ENCODE data around the gene GSTM3.
"Not testable (repeated sequence)": the region's sequence is repeated elsewhere in the genome, so short reads cannot be mapped to it uniquely, and the experiment has no call there.

The GSTM3 gene

DNA sequence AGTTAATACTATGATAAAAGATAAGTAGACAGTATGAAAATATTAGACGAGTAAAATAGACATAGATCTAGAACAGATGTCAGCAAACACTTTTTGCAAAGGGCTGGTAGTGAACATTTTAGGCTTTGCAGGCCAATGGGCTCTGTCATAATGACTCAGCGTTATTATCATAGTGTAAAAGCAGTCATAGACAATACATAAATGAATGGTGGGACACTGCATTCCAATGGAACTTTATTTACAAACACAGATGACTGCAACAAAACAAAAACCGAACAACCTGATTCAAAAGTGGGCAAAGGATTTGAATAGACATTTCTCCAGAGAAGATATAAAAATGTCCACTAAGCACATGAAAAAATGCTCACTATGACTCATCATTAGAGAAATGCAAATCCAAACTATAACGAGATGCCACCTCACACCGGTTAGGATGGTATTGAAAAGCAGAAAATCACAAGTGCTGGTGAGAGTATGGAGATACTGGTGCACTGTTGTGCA, 21.5 kb downstream of the GSTM3 start:
- no peak for DNase-seq (ENCODE audit: low read depth, low spot score)
- no peaks in the 10 kb centered on the region for H3K36me3 ChIP-seq (ENCODE audit: insufficient read depth, low read length)
- H3K4me3 ChIP-seq, result no peak overlapping the region
- TF ChIP-seq EZH2 (IDR thresholded peaks at IDR 0.05) (no peak), FOXP2 (optimal IDR thresholded peaks at IDR 0.05; ENCODE audit: control extremely low read depth, extremely low read length, insufficient read depth) (no peak), POLR2AphosphoS5 (IDR thresholded peaks at IDR 0.05; ENCODE audit: borderline replicate concordance, low read depth, low read length) (no peak)
- no peaks in the 10 kb centered on the region for H3K9me3 ChIP-seq (ENCODE audit: low read depth, low read length)
- no peak overlapping the region for H3K9ac ChIP-seq (ENCODE audit: insufficient read length)
- H3K27ac ChIP-seq, result peak overlapping the region; percentile 63; the same call in 1 of the 2 replicates

DNA sequence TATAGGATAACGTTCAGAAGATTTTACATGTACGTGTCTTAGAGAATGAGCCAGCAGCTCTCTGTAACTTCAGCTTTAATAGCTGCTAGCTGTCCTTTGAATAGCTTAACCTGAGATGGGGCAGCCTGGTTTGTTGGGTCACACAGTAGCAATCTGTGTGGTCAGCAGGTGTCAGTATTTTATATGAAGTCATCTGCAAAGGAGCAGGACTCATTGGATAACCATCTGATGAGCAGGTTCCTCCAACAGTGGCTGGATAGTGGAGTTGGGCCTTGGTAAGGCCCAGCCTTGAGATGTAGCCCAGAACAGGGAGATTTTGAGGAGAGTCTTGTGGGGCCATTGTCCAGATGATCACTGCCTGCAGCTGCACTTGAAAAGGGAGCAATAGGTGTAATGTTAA, 22.3 kb downstream of the GSTM3 start:
- Histone ChIP-seq H3K9ac (ENCODE audit: insufficient read length) (no peak overlapping the region), H3K4me3 (no peak overlapping the region), H3K27ac (no peak overlapping the region), H3K36me3 (ENCODE audit: insufficient read depth, low read length) (no peaks in the 10 kb centered on the region), H3K9me3 (ENCODE audit: low read depth, low read length) (no peaks in the 10 kb centered on the region)
- DNase-seq (ENCODE audit: low read depth, low spot score), result no peak
- TF ChIP-seq FOXP2 (optimal IDR thresholded peaks at IDR 0.05; ENCODE audit: control extremely low read depth, extremely low read length, insufficient read depth), result no peak
- TF ChIP-seq EZH2 (IDR thresholded peaks at IDR 0.05), result no peak
- no peak for TF ChIP-seq POLR2AphosphoS5 (IDR thresholded peaks at IDR 0.05; ENCODE audit: borderline replicate concordance, low read depth, low read length)

DNA sequence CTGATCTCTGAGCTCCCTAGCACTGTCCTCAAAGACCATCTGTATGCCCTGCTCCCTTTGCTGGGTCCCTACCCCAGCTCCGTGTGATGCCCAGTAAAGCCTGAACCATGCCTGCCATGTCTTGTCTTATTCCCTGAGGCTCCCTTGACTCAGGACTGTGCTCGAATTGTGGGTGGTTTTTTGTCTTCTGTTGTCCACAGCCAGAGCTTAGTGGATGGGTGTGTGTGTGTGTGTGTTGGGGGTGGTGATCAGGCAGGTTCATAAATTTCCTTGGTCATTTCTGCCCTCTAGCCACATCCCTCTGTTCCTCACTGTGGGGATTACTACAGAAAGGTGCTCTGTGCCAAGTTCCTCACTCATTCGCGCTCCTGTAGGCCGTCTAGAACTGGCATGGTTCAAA, 23.1 kb downstream of the GSTM3 start:
- Histone ChIP-seq H3K27ac (no peak overlapping the region), H3K36me3 (ENCODE audit: insufficient read depth, low read length) (no peaks in the 10 kb centered on the region), H3K9ac (ENCODE audit: insufficient read length) (no peak overlapping the region), H3K4me3 (no peak overlapping the region), H3K9me3 (ENCODE audit: low read depth, low read length) (no peaks in the 10 kb centered on the region)
- DNase-seq (ENCODE audit: low read depth, low spot score), result no peak
- TF ChIP-seq EZH2 (IDR thresholded peaks at IDR 0.05) (no peak), POLR2AphosphoS5 (IDR thresholded peaks at IDR 0.05; ENCODE audit: borderline replicate concordance, low read depth, low read length) (no peak), FOXP2 (optimal IDR thresholded peaks at IDR 0.05; ENCODE audit: control extremely low read depth, extremely low read length, insufficient read depth) (no peak)

DNA sequence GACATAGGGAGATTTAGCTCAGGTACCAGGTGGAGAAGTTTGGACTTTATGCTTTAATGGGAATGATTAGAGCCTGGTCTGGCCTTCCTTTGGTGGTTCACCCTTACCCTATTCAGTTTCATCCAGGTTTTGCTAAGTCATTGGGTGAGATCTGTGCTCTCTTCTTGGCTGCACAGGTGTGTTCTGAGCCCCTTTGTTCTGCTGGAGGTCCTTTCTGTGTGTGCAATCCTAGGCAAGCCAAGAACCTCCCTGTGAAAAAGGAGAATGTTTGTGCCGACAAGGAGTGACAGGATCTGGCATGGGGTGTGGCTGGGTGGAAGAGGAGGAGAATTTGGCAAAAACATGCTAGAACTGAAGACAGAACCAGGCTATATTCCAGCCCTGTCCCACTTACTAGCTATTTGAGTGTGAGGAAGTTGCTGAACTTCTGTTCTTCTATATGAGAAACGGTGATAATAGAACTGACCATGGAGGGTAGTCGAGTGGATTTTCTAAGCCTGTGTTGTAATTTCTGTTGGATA, 24.2 kb downstream of the GSTM3 start:
- H3K9me3 ChIP-seq (ENCODE audit: low read depth, low read length), result no peaks in the 10 kb centered on the region
- no peak overlapping the region for H3K4me3 ChIP-seq
- no peak for DNase-seq (ENCODE audit: low read depth, low spot score)
- no peak overlapping the region for H3K9ac ChIP-seq (ENCODE audit: insufficient read length)
- H3K27ac ChIP-seq, result no peak overlapping the region
- TF ChIP-seq POLR2AphosphoS5 (IDR thresholded peaks at IDR 0.05; ENCODE audit: borderline replicate concordance, low read depth, low read length), result no peak
- TF ChIP-seq EZH2 (IDR thresholded peaks at IDR 0.05), result no peak
- no peaks in the 10 kb centered on the region for H3K36me3 ChIP-seq (ENCODE audit: insufficient read depth, low read length)

DNA sequence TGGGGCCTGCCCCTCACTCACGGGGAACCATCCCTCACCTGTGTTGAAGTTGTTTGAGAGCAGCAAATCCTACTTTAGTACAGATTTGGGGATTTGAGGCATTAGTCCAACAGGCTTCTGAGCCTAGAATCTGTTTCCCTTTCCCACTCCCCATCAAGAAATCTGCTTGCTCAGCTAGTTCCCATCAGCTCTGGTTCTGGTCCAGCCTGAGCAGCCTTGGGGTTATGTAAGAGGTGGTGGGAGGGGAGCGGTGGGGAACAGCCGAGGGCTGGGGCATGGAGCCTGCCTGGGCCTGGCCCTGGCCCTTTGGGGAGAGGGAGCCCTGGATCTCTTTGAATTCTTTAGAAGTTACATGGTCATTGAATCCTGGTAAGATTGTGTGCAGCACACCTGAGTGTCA, 24.7 kb downstream of the GSTM3 start:
- Histone ChIP-seq H3K36me3 (ENCODE audit: insufficient read depth, low read length) (no peaks in the 10 kb centered on the region), H3K9ac (ENCODE audit: insufficient read length) (no peak overlapping the region), H3K27ac (no peak overlapping the region), H3K4me3 (no peak overlapping the region), H3K9me3 (ENCODE audit: low read depth, low read length) (no peaks in the 10 kb centered on the region)
- no peak for DNase-seq (ENCODE audit: low read depth, low spot score)
- TF ChIP-seq EZH2 (IDR thresholded peaks at IDR 0.05) (no peak), FOXP2 (optimal IDR thresholded peaks at IDR 0.05; ENCODE audit: control extremely low read depth, extremely low read length, insufficient read depth) (no peak), POLR2AphosphoS5 (IDR thresholded peaks at IDR 0.05; ENCODE audit: borderline replicate concordance, low read depth, low read length) (no peak)

DNA sequence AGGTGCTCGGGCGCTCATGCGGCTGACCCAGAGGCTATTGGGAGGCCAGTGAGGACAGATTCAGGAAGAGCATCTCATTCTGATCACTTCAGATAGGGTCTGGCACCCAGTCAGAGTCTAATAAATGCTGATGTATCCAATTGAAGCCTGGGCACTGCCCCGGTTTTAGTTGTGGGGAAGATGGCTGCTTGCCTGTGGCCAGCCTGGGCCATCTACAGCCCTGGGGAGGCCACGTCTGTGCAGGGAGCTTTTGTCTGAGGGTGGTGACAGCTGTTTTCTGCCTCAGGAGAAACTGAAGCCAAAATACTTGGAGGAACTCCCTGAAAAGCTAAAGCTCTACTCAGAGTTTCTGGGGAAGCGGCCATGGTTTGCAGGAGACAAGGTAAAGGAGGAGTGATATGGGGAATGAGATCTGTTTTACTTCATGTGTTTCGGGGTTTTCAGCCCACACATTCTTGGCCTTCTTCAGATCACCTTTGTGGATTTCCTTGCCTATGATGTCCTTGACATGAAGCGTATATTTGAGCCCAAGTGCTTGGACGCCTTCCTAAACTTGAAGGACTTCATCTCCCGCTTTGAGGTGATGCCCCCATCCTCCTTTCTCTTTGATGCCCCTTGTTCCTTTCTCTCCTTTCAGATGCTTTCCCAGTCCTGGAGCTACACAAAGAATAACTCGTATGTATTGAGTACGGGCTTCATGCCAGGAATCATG, 26.0 kb downstream of the GSTM3 start:
- no peak for DNase-seq (ENCODE audit: low read depth, low spot score)
- no peaks in the 10 kb centered on the region for H3K36me3 ChIP-seq (ENCODE audit: insufficient read depth, low read length)
- TF ChIP-seq FOXP2 (optimal IDR thresholded peaks at IDR 0.05; ENCODE audit: control extremely low read depth, extremely low read length, insufficient read depth) (no peak), EZH2 (IDR thresholded peaks at IDR 0.05) (no peak), POLR2AphosphoS5 (IDR thresholded peaks at IDR 0.05; ENCODE audit: borderline replicate concordance, low read depth, low read length) (no peak)
- no peak overlapping the region for H3K4me3 ChIP-seq
- H3K27ac ChIP-seq, result no peak overlapping the region
- no peak overlapping the region for H3K9ac ChIP-seq (ENCODE audit: insufficient read length)
- no peaks in the 10 kb centered on the region for H3K9me3 ChIP-seq (ENCODE audit: low read depth, low read length)

DNA sequence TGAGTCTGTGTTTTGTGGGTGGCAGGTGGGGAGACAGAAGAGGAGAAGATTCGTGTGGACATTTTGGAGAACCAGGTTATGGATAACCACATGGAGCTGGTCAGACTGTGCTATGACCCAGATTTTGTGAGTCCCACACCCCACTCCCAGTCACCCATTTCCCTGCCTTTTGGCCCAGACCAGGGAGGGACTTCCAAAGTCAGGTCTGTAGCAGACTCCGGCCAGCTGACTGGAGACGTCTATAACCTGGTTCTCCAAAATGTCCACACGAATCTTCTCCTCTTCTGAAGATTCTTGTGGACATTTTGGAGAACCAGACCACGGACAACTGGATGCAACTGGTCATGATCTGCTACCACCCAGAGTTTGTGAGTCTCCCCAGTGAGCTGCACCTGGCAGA, 27.2 kb downstream of the GSTM3 start:
- Histone ChIP-seq H3K4me3 (no peak overlapping the region), H3K27ac (no peak overlapping the region), H3K9ac (ENCODE audit: insufficient read length) (no peak overlapping the region), H3K9me3 (ENCODE audit: low read depth, low read length) (no peaks in the 10 kb centered on the region), H3K36me3 (ENCODE audit: insufficient read depth, low read length) (no peaks in the 10 kb centered on the region)
- no peak for TF ChIP-seq EZH2 (IDR thresholded peaks at IDR 0.05)
- no peak for TF ChIP-seq POLR2AphosphoS5 (IDR thresholded peaks at IDR 0.05; ENCODE audit: borderline replicate concordance, low read depth, low read length)
- no peak for TF ChIP-seq FOXP2 (optimal IDR thresholded peaks at IDR 0.05; ENCODE audit: control extremely low read depth, extremely low read length, insufficient read depth)
- DNase-seq (ENCODE audit: low read depth, low spot score), result no peak

DNA sequence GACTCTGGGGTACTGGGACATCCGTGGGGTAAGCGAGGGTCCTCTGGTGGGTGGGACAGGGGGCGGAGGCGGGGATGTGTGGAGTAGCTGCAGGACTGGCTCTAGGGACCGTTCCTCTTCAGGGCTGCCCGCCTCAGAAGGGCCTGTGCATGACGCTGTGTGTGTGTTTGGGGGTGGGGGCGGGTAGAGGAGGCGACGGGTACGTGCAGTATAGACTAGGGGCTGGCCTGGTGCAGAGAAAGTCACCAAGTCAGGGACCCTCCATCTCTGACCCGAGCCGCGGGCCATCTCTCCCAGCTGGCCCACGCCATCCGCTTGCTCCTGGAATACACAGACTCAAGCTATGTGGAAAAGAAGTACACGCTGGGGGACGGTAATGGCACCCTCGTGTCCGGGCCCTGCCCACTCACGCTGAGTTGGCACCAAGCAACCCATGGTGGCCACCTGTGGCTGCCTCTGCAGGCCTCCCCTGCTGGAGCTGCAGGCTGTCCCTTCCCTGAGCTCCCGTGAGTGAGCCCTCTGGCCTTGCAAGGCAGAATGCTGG, 28.4 kb downstream of the GSTM3 start:
- Histone ChIP-seq H3K27ac (no peak overlapping the region), H3K4me3 (no peak overlapping the region), H3K9ac (ENCODE audit: insufficient read length) (no peak overlapping the region), H3K9me3 (ENCODE audit: low read depth, low read length) (no peaks in the 10 kb centered on the region), H3K36me3 (ENCODE audit: insufficient read depth, low read length) (no peaks in the 10 kb centered on the region)
- TF ChIP-seq FOXP2 (optimal IDR thresholded peaks at IDR 0.05; ENCODE audit: control extremely low read depth, extremely low read length, insufficient read depth) (no peak), POLR2AphosphoS5 (IDR thresholded peaks at IDR 0.05; ENCODE audit: borderline replicate concordance, low read depth, low read length) (no peak), EZH2 (IDR thresholded peaks at IDR 0.05) (no peak)
- DNase-seq (ENCODE audit: low read depth, low spot score), result no peak

DNA sequence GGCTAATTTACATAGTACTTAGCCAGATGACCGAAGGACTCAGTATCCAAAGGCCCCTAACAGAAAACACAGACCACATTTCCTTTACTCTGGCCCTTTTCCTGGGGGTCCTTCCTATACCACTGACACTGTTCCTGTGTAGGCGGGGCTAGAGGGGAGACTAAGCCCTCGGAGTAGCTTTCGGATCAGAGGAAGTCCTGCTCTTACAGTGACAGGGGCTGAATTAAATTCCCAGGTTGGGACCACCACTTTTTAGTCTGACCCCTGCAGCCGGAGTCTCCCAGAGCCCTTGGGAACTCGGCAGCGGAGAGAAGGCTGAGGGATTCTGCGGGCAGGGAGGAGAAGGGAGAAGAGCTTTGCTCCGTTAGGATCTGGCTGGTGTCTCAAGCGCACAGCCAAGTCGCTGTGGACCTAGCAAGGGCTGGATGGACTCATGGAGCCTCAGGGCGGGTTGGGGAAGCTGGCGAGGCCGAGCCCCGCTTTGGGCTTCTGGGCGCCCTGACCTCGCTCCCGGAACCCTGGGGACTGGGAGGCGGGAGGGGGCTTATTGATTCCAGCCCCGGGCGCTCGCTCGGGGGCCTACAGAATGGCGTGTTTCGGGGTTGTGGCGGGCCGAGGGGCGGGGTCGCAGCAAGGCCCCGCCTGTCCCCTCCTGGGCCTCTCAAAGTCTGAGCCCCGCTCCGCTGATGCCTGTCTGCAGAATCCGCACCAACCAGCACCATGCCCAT, 29.1 kb downstream of the GSTM3 start, which contains the start of gene GSTM5:
Gene GSTM5, plus strand, starts transcription at position 659 of the 728 bp plus-strand sequence. Its CDS starts 62 bp downstream, at position 721.
- not testable (repeated sequence) for H3K36me3 ChIP-seq (ENCODE audit: insufficient read depth, low read length); H3K27ac ChIP-seq; H3K9me3 ChIP-seq (ENCODE audit: low read depth, low read length); H3K9ac ChIP-seq (ENCODE audit: insufficient read length); DNase-seq (ENCODE audit: low read depth, low spot score); H3K4me3 ChIP-seq

DNA sequence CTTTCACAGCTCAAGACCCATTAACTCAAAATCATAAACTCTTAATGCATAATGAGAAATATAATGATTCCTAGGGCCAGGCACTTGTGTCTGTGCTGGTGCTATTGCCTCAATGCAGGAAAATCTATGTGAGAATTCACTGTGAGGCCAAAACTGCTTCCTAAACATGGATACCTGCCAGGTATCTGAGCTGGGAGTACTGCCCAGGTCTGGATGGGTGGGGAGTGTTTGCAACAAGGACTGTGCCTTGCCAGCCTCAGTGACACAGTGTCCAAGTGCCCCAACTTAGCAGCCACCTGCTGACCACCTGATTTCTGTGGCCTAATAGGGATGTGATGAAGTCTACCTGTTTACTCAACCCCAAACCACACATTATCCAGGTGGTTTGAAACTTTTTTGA, 31.0 kb downstream of the GSTM3 start:
- H3K36me3 ChIP-seq (ENCODE audit: insufficient read depth, low read length); H3K4me3 ChIP-seq; H3K27ac ChIP-seq; H3K9ac ChIP-seq (ENCODE audit: insufficient read length); DNase-seq (ENCODE audit: low read depth, low spot score); H3K9me3 ChIP-seq (ENCODE audit: low read depth, low read length): not testable (repeated sequence)

DNA sequence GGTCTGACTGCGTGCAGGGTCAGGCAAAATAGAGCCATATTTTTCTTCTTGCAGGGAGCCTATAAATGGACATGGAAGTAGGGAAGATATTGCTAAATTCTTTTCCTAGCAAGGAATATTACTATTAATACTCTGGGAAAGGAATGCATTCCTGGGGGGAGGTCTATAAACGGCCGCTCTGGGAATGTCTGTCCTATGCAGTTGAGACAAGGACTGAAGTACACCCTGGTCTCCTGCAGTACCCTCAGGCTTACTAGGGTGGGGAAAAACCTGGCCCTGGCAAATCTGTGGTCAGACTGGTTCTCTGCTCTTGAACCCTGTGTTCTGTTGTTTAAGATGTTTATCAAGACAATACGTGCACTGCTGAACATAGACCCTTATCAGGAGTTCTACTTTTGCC, 31.9 kb downstream of the GSTM3 start:
- H3K4me3 ChIP-seq; H3K27ac ChIP-seq; H3K9ac ChIP-seq (ENCODE audit: insufficient read length); DNase-seq (ENCODE audit: low read depth, low spot score); H3K9me3 ChIP-seq (ENCODE audit: low read depth, low read length); H3K36me3 ChIP-seq (ENCODE audit: insufficient read depth, low read length): not testable (repeated sequence)

Measured in SK-N-MC (cell line).